DMS 273 (cell line): ENCODE results near the gene PGLYRP3.

ENCODE experiments used
- DNase-seq: peaks from one replicate; lab custom pipeline; 2025; ENCODE audit not compliant: unreplicated experiment; lab: John Stamatoyannopoulos, UW

Gene PGLYRP3, protein sequence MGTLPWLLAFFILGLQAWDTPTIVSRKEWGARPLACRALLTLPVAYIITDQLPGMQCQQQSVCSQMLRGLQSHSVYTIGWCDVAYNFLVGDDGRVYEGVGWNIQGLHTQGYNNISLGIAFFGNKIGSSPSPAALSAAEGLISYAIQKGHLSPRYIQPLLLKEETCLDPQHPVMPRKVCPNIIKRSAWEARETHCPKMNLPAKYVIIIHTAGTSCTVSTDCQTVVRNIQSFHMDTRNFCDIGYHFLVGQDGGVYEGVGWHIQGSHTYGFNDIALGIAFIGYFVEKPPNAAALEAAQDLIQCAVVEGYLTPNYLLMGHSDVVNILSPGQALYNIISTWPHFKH

DNA sequence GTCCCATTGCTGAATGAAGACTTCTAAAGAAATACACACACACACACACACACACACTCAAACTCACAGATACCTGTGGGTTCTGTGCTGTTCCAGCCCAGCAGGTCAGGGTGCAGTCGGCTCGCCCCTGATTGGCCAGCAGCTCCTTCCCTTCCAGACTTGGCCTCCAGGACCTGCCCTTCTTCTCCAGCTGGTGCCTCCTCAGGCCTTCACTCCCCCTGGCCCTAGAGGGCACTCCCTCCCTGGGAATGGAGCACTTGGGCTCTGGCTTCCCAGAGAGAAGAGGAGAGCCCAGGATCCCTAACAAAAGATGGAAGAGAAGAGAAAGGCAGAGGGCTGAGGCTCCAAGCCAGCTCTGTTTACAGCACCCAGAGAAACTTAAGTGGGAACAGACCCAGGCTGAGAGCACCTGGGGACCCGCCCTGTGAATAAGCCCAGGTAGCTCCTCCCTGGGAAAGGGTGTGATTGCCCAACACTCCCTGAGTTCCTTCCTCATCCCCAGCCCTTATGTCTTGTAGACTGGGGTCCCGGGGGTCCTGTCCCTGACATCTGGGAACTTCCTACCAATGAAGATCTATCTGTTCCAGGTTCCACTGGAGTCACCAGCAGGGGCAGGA, at the start of gene PGLYRP3:
PGLYRP3 (minus strand) TSS at position 383 of the 617 bp plus-strand sequence. CDS start 2,287 bp downstream, outside the sequence.
- DNase-seq = peak; percentile 18

DNA sequence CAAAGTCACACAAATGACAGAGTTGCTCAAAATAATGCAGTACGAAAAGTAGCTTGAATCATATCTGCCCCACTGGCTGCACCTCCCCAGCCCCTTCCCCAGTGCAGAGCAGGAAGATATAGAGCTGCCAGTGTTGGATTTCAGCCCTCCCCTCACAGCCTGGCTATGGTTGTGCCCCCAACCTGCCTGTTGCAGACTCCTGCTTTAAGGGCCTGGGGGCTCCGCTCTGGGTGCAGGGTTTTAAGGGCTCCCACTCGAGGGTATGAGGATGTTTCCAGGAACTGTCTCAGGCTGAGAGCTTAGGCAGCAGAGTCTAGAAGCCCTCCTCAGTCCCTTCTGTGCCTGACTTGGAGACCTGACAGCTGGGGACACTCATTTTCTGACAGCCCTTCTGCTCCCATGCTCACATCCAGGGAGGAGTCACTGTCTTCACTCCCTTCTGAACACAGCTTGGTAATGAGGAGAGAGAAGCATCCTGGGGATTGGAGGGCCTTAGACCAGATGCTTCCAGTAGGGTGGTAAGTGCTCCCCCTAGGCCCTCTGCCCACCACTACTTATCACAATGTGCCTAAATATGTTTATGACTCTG, 49.5 kb upstream of the PGLYRP3 start:
- DNase-seq = peak; percentile 61

DNA sequence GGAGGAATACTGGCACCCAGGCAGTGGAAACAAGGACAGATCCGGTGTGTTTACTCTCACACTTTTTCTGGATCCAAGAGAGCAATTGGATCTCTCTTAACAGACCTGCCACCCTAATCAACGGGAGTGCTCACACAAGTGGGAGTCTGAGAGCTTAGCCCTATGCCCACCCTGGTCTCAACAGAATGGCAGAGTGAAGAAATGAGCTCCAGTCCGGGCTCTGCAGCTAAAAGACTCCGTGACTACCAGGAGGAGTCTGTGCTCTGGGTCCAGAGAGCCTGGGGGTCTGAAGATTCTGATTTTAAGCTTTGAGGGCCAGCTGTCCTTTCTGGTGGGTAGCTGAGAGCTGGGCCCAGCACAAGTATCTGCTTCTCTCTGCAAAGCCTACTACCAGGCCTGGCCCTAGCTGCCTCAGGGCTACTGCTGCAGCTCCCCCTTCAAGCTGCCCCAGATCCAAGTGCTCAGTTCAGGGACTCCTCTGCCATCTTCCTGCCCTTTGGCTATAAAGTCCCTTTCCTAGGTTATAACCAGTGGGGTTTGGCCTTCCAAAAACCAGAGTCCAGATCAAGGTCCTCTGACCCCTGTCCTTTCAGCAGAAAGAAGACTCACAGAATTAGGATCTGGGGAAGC, 48.8 kb upstream of the PGLYRP3 start:
- DNase-seq = no peak

DNA sequence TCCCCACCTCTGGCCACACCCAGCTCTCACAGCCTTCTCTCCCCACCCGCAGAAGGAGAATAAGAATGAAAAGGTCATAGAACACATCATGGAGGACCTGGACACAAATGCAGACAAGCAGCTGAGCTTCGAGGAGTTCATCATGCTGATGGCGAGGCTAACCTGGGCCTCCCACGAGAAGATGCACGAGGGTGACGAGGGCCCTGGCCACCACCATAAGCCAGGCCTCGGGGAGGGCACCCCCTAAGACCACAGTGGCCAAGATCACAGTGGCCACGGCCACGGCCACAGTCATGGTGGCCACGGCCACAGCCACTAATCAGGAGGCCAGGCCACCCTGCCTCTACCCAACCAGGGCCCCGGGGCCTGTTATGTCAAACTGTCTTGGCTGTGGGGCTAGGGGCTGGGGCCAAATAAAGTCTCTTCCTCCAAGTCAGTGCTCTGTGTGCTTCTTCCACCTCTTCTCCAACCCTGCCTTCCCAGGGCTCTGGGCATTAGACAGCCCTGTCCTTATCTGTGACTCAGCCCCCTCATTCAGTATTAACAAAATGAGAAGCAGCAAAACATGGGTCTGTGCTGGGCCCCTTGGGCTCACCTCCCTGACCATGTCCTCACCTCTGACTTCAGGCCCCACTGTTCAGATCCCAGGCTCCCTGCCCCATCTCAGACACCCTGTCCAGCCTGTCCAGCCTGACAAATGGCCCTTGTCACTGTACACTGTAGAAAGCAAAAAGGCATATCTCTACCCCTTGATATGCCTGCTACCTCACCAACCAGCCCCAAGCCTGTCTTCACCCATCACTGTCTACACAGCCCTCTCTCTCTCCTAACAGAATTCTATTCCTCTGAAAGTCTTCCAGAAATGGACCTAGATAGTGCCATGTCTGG, 48.1 kb upstream of the PGLYRP3 start:
- DNase-seq = no peak

DNA sequence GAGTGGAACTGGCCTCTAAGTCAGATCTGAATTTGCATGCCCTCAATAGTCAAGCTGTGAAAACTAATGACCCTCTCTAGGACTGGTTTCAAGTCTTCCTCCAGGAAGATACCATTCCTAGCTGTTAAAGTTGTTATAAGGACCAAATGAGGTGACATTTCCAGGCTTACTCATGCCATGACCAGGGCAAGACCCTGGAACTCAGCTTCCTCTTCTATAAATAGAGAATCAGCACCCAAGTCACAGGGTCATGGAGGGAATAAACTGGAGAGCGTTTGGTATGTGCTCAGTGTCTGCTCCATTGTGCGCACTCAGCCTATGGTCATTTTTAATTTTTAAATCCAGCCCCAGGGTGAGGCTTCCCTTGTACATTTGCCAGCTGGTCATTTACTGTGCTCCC, 47.4 kb upstream of the PGLYRP3 start:
- no peak for DNase-seq

DNA sequence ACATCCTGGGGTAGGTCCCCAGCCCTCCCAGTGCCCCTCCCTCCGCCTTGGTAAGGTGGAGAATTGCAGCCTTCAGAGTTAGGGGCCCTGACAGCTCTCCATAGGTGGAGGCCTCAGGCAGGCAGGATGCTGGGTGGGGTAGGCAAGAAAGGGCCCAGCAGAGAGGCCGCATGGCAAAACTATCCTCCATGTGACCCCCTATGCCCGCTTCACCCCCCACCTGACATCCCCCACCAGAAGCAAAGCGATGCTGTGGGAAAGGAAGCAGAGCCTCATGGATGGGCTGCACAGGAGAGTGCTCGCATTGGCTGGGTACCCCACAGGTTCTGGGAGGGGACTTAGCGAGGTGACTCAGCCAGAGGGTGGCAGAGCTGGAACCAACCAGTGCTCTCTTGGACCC, 46.5 kb upstream of the PGLYRP3 start:
- no peak for DNase-seq

DNA sequence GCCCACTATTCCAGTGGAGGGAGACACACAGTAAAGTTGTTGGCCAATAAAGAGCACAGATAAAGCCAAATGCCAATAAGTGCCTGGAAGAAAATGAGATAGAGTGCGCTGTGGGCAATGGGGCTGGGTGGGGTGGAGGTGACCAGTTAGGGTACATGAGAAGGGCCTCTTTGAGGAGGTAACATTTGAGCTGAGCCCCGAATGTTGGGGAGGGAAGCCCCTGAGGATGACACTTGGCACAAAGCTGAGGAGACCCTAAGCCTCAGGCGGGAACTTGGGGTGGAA, 45.9 kb upstream of the PGLYRP3 start:
- no peak for DNase-seq

DNA sequence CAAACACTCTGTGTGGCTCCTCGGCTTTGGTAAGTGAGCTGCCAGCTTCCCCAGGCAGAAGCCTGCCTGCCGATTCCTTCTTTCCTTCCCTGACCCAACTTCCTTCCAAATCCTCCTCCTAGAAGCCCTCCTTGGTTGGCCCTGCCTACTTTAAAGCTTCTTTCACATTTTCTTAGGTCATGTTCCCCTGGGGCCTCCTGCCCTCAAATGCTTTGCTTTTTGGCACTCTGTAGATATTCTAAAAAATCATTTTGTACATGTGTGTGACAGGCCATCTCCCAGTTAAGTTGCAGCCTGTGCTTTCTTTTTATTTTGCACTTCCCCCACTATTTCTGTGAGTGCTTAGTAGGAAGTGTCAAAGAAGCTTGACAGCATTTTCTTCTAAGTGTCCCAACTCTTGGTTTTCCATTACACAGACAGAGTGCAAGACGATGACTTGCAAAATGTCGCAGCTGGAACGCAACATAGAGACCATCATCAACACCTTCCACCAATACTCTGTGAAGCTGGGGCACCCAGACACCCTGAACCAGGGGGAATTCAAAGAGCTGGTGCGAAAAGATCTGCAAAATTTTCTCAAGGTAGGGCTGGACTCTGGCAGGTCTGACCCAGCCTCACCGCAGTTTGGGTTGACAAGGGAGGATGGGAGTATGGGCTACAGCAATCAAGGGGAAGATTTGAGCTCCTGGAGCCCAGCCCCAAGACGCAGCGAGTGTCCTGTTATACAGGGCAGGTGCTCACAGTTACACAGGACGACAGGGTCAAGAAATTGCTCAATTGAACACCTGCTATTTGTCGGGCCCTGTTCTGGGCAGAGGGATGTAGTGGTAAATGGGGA, 45.3 kb upstream of the PGLYRP3 start, which contains the start of gene S100A9:
S100A9 (plus strand) TSS at position 2 of the 838 bp plus-strand sequence; CDS start at position 432, 430 bp downstream.
- DNase-seq = no peak

DNA sequence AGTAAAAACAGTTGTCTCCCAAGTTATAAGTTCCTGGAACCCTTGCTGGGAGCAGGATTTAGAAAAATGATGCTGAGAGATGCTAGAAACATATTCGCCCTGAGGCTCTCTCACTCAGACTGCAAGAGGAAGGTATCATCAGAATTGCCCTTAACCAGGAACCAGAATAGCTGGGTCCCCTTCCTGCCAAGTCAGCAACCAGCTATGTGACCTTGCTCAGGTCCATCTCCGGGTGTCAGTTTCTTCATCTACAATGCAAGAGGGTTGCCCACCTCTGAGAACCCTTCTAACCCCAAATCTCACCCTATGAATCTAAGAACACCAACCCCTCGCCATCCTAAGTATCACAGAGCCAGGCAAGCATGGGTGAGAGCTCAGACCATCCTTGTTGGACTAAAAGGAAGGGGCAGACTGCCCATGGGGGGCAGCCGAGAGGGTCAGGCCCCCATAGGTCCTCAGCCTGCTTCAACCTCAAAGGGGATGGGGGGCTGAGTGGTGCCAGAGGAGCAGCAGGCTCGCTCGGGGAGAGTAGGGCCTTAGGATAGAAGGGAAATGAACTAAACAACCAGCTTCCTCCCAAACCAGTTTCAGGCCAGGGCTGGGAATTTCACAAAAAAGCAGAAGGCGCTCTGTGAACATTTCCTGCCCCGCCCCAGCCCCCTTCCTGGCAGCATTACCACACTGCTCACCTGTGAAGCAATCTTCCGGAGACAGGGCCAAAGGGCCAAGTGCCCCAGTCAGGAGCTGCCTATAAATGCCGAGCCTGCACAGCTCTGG, 44.5 kb upstream of the PGLYRP3 start:
- DNase-seq = no peak

DNA sequence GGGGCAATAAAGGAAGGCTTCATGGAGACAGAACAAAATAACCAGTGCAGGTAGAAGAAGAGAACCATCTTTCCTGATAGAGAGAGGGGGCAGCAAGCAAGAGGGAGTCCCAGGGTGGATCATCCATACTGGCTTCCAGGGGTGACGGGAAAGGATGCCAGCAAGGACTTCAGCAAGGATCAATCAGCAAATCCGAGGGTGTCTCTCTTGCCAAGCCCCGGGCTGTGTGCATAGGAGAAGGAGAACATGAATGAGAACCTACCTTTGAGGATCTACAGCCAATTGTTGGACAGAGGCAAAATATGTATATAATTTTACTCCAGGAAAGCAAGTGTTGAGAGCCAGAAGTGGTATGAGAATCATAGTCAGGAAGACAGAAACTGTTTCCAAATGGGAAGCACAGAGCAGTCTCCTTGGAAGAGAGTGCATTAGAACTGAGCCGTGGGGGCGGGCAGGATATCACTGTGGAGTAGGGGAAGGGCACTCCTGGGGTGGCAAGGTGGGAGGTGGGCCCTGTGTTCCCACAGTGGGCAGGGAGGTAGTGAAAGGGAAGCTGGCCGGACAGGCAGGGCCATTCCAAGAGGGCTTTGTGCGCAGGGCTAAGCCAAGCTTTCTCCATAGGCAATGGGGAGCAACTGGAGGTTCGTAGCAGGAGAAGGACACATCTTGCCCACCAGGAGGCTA, 43.8 kb upstream of the PGLYRP3 start:
- no peak for DNase-seq

DNA sequence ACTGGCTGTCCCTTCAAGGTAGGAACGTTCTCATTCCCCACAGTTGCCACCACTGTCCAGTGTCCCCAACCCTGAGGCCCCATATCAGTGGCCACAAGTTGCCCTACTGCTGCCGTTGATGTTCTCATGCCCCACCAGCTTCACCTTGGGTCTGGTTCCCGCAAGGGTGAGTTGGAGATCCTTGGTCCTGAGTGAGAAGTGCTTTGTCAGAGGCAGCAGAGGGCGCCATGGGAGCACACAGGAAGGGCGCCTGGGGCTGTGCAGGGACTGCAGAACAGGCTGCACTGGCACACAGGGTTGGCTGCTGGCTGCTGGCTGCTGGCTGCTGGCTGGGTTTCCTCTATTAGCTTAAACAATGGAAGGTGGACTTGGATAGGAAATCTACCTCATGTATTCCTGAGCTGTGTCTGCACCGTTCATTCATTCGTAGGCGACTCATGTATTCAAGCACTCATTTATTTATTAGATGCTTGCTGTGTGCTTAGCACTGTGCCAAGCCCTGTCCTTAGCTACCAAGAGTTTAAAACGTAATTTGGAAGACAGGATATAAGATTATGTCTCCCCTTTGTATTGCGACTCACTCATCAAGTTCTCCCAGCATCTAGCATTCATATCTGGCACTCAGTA, 42.8 kb upstream of the PGLYRP3 start:
- peak; percentile 85 for DNase-seq

DNA sequence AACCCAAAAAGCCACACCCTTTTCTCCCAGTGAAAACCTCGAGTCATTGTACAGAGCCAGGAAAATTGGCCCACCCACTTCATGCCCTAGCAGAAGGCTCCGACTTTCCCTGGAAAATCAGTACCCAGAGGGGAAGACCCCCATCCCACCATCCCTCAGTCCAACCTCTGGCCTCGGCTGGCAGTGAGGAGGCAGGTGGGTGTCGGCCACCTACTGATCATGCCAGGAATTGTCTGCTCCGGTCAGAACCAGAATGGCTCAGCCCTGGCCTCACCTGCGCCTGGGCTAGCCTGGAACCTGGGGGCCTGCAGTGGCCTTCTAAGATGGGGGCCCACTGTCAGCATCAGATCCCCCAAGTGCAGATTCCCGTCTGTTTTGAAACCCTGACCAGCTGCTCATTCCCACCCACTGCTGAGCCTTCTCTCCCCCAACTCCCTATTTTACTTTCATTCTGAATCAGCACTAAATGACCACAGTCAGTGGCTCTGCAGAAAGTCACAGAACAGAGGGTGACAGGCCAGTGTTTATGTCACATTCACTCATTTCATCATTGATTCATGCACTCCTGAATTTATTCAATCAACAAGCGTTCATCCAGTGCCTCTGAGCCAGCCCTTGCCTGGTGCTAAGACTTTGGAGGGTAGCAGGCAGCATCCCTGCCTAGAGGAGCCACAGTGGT, 41.9 kb upstream of the PGLYRP3 start:
- no peak for DNase-seq

DNA sequence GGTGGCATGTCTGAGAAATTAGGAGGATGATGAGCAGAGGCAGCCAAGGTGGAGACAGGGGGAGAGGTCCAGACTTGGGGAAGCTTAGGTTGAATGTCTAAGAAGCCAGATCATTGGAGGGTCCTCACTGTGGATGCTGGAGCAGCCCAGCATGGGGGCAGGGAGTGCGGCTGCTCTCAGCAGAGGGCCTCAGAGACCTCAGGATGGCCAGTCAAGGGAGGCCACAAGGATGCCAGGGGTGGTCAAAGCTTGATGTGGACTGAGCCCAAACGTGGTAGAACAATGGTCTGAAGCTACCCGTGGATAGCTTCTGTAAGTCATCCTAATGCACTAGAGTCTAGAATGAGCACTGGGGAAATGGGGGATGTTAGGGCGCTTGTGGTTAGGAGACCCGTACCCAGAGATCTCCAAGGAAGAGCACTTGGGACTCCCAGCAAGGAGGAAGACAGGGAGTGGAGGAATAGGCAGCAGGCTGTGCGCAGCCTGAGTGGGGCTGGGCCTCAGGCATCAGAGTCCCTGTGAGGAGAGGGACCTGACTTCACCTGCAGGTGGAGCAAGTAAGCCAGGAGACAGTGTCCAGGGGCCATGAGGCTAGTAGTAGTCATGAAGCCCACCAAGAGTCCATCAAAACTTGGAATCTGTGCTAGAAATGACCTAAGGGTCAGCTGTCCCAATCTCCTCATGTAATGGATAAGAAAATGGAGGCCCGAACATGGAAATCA, 40.6 kb upstream of the PGLYRP3 start:
- DNase-seq = peak; percentile 60

DNA sequence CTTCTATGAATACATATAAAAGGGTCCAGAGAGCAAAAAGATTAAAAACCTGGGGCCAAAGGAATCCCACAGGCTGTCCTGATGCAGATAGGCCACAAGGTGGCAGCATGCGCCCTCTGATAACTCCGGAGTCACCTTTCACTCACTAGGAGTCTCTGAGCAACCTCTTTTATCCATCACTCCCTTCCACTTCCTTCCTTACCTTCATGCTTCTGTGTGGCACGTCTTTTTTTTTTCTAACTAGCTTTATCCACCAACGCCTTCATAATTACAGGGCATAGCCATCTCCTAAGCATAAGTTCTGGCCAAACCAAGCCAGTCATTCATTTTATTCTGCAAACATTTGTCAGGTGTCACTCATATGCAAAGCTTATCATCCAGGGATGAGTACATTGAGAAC, 39.8 kb upstream of the PGLYRP3 start:
- DNase-seq = peak; percentile 83

DNA sequence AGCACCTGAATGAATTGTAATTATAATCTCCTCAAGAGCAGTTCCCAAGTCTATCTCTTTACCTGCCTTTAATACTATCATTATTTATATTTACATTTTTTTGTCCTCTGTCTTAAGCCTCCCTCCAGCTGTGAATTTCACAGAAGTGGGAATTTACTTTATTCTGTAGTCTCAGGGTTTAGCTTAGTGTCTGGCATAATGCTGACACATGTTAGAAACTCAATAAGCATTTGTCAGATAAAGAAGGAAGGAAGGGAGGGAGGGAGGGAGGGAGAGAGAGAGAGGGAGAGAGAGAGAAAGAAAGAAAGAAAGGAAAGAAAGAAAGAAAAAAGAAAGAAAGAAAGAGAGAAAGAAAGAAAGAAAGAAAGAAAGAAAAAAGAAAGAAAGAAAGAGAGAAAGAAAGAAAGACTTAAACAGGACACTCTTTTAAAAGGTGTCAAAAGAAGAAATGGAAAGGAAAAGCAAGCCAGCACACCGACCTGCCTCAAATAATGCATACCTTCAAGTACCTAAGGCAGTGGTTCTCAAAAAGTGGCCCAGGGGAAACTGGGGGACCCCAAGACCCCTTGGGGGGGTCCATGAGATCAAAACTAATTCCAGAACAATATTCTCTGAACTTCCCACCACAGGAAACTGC, 37.7 kb upstream of the PGLYRP3 start:
- no peak for DNase-seq
